Activated CD8-positive, alpha-beta memory T cell treated with anti-CD3 and anti-CD28 coated beads, Interleukin-2, amount 50 U/mL, for 1 hour (primary cell): ENCODE measurements around the gene AP1S3.

ENCODE experiments used
- DNase-seq: peaks from one replicate; pipeline ENCODE4 v3.0.0-alpha.2; 2020; ENCODE audit errors: extremely low read depth

AP1S3 gene

GRCh38 chr2:223724861-223725260, 112.5 kb downstream of the AP1S3 start:
- DNase-seq: no peak

GRCh38 chr2:223723954-223724411, 113.4 kb downstream of the AP1S3 start:
- DNase-seq: no peak

GRCh38 chr2:223722226-223722625, 115.2 kb downstream of the AP1S3 start:
- DNase-seq: no peak

GRCh38 chr2:223721746-223722145, 115.6 kb downstream of the AP1S3 start:
- DNase-seq: no peak

- no peak for DNase-seq
These were observed 117.0 kb downstream of the AP1S3 start for GRCh38 chr2:223720367-223720766.

GRCh38 chr2:223712642-223713041, 124.7 kb downstream of the AP1S3 start:
- DNase-seq: no peak

GRCh38 chr2:223711596-223712326, 125.6 kb downstream of the AP1S3 start:
- no peak for DNase-seq
